NCI-H1417 treated with DMSO at 0.1 percent for 48 hours (cell line): ENCODE data around the gene SLC44A1.

ENCODE experiments used
- DNase-seq: peaks from one replicate; lab custom pipeline; 2025; lab: John Stamatoyannopoulos, UW

Gene SLC44A1

DNA sequence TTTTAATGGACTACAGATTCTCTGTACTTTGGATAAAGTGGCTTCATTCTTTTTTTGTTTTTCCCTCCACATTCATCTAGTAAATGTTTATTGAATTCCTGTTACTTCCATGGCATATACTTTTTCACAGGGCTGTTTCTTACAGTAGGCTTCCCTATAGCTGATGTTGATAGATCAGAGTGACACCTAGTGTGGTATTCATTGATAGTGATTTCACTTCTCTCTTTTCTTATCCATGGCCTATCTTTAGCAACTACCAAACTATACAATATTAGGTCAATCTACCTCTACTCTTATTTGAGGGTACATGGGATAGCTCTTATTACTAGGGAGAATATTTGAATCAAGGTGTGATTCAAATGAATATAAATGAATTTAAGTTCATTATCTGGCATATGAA is 239.2 kb downstream of the SLC44A1 start:
- DNase-seq, result no peak

DNA sequence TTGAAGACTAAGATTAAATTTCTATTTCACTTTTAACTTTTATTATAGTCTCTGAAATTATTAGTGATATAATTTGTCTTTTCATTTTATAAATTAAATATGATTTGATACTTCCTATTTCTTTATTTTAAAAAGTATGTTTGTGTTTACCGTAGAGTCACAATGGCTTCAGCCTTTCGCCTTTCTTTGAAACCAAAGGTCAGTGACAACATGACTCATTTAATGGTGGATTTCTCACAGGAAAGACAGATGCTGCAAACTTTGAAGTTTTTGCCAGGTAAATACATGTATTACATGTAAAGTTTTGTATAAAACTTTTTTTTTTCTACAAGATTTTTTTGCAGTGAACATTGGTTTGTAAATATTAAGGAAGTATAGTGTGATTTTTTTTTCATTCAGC is 239.8 kb downstream of the SLC44A1 start:
- no peak for DNase-seq

DNA sequence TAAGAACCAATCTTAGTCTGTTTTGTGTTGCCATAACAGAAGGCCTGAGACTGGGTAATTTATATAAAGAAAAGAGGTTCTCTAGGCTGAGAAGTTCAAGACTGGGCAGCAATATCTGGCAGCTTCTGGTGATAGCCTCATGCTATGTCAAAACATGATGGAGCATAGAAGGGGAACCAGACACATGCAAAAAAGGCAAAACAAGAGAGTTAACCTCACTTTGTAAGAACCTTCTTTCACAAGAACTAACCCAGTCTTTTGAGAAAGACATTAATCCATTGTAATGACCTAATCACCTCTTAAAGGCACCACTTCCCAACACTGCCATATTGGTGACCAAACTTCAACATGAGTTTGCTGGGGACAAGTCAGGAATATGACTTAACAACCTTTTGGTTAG is 240.7 kb downstream of the SLC44A1 start:
- no peak for DNase-seq
